ENCODE data around the gene PCTP. TPM values are rescaled to one million over a fixed set of nuclear protein-coding genes. Genes with fewer than 3 reads are reported as not detected.

Gene PCTP
- total RNA-seq, 1 experiment from 2014 or later, result 17.3 TPM

GRCh38 chr17:55778389-55779118 is 27.7 kb downstream of the PCTP start:
- H3K79me2 ChIP-seq (ENCODE audit: low read depth), result no peaks in the 10 kb centered on the region
- H3K36me3 ChIP-seq (ENCODE audit: low read depth), result no peaks in the 10 kb centered on the region
- H3F3A ChIP-seq (ENCODE audit: insufficient read depth, low read depth), result no peaks in the 10 kb centered on the region
- BruUV-seq (replicated peaks), result no TSS peak
- TF ChIP-seq EZH2 (IDR thresholded peaks at IDR 0.05; ENCODE audit: low read depth), result no peak
- TF ChIP-seq, protein P1, sequence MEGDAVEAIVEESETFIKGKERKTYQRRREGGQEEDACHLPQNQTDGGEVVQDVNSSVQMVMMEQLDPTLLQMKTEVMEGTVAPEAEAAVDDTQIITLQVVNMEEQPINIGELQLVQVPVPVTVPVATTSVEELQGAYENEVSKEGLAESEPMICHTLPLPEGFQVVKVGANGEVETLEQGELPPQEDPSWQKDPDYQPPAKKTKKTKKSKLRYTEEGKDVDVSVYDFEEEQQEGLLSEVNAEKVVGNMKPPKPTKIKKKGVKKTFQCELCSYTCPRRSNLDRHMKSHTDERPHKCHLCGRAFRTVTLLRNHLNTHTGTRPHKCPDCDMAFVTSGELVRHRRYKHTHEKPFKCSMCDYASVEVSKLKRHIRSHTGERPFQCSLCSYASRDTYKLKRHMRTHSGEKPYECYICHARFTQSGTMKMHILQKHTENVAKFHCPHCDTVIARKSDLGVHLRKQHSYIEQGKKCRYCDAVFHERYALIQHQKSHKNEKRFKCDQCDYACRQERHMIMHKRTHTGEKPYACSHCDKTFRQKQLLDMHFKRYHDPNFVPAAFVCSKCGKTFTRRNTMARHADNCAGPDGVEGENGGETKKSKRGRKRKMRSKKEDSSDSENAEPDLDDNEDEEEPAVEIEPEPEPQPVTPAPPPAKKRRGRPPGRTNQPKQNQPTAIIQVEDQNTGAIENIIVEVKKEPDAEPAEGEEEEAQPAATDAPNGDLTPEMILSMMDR (conservative IDR thresholded peaks at IDR 0.05), result no peak
- H3K4me3 ChIP-seq, result no peak overlapping the region
- ChIA-PET POLR2A (ENCODE audit: unreplicated experiment) (no interaction called here), CTCF (no interaction called here)
- no peak overlapping the region for H2AFZ ChIP-seq
- no peaks in the 10 kb centered on the region for H3K9me2 ChIP-seq (ENCODE audit: insufficient read depth)
- intact Hi-C loops (cut with micrococcal nuclease; ENCODE audit: unreplicated experiment), result no loop called here
- no peak overlapping the region for H3K4me2 ChIP-seq
- DNase-seq, result no peak
- H3K4me1 ChIP-seq (replicated peaks; ENCODE audit: insufficient read depth), result no peaks in the 10 kb centered on the region
- no peaks in the 10 kb centered on the region for H3K27me3 ChIP-seq (ENCODE audit: insufficient read depth, low read depth)
- no peak overlapping the region for H3K27ac ChIP-seq
- no peaks in the 10 kb centered on the region for H4K20me1 ChIP-seq (ENCODE audit: insufficient read depth)
- no peaks in the 10 kb centered on the region for H3K9me3 ChIP-seq (ENCODE audit: insufficient read depth, low read depth)

GRCh38 chr17:55783684-55784245 is 32.9 kb downstream of the PCTP start:
- intact Hi-C loops (cut with micrococcal nuclease; ENCODE audit: unreplicated experiment), result no loop called here
- CTCF ChIA-PET, result no interaction called here
- Histone ChIP-seq H3K4me1 (replicated peaks; ENCODE audit: insufficient read depth) (no peaks in the 10 kb centered on the region), H3K79me2 (ENCODE audit: low read depth) (no peaks in the 10 kb centered on the region), H3K27me3 (ENCODE audit: insufficient read depth, low read depth) (peaks cover 22% of the 10 kb centered on the region), H3K4me3 (no peak overlapping the region), H3K9me3 (ENCODE audit: insufficient read depth, low read depth) (no peaks in the 10 kb centered on the region), H2AFZ (no peak overlapping the region), H3F3A (ENCODE audit: insufficient read depth, low read depth) (no peaks in the 10 kb centered on the region), H3K36me3 (ENCODE audit: low read depth) (no peaks in the 10 kb centered on the region), H4K20me1 (ENCODE audit: insufficient read depth) (no peaks in the 10 kb centered on the region), H3K27ac (no peak overlapping the region), H3K9me2 (ENCODE audit: insufficient read depth) (no peaks in the 10 kb centered on the region), H3K4me2 (no peak overlapping the region)
- DNase-seq, result no peak
- POLR2A ChIA-PET (ENCODE audit: unreplicated experiment), result interaction anchor here (0.7 kb wide), 1 partner anchor 247 kb away, joined by 8 read pairs; no protein-coding TSS in a partner anchor
- TF ChIP-seq, protein P1 (conservative IDR thresholded peaks at IDR 0.05), result no peak
- no TSS peak for BruUV-seq (replicated peaks)

DNA sequence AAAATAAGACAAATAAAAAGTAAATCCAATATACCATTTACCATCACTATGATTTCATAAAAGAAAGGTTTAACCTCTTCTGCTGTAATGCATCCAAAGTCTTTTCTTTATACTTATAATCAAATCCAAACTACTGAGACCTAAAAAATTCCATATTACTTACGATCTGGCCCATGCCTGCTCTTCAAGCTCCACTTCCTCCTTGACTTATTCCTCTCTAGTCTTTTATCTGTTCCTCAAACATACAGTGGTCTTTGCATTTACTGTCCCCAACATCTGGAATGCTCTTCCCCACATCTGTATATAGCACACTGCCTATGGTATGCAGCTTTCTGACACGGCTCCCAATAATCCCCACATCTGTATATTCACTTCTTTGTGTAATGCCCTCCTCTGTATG is 33.8 kb downstream of the PCTP start:
- Histone ChIP-seq H3K27me3 (ENCODE audit: insufficient read depth, low read depth) (peaks cover 32% of the 10 kb centered on the region), H3K9me2 (ENCODE audit: insufficient read depth) (no peaks in the 10 kb centered on the region), H2AFZ (no peak overlapping the region), H3K9me3 (ENCODE audit: insufficient read depth, low read depth) (no peaks in the 10 kb centered on the region), H4K20me1 (ENCODE audit: insufficient read depth) (no peaks in the 10 kb centered on the region), H3F3A (ENCODE audit: insufficient read depth, low read depth) (no peaks in the 10 kb centered on the region), H3K4me1 (replicated peaks; ENCODE audit: insufficient read depth) (no peaks in the 10 kb centered on the region), H3K36me3 (ENCODE audit: low read depth) (no peaks in the 10 kb centered on the region), H3K79me2 (ENCODE audit: low read depth) (no peaks in the 10 kb centered on the region), H3K4me3 (no peak overlapping the region), H3K4me2 (no peak overlapping the region), H3K27ac (no peak overlapping the region)
- BruUV-seq (replicated peaks), result no TSS peak
- ChIA-PET CTCF (no interaction called here), POLR2A (ENCODE audit: unreplicated experiment) (no interaction called here)
- DNase-seq, result no peak
- TF ChIP-seq EZH2 (IDR thresholded peaks at IDR 0.05; ENCODE audit: low read depth), result no peak
- TF ChIP-seq, protein P1 (conservative IDR thresholded peaks at IDR 0.05), result no peak
- intact Hi-C loops (cut with micrococcal nuclease; ENCODE audit: unreplicated experiment), result no loop called here

Data from PC-9 (cell line).